ENCODE measurements around the gene DOCK1.

GRCh38 chr10:127368101-127368500, 462.9 kb downstream of the DOCK1 start:
- TF ChIP-seq CTCF (IDR thresholded peaks at IDR 0.05) (no peak), POLR2A (IDR thresholded peaks at IDR 0.05) (no peak)
